ENCODE measurements around the gene FCRL2.

Gene FCRL2

GRCh38 chr1:157803851-157804250 is 26.9 kb upstream of the FCRL2 start:
- TF ChIP-seq CTCF (IDR thresholded peaks at IDR 0.05; ENCODE audit: borderline replicate concordance, control extremely low read depth, extremely low read depth, insufficient read depth, missing control alignments) = no peak
- in situ Hi-C loops (cut with MboI; ENCODE audit: low sequenced_read_pairs, unreplicated experiment) = no loop called here
- DNase-seq (ENCODE audit: low spot score) = no peak

DNA sequence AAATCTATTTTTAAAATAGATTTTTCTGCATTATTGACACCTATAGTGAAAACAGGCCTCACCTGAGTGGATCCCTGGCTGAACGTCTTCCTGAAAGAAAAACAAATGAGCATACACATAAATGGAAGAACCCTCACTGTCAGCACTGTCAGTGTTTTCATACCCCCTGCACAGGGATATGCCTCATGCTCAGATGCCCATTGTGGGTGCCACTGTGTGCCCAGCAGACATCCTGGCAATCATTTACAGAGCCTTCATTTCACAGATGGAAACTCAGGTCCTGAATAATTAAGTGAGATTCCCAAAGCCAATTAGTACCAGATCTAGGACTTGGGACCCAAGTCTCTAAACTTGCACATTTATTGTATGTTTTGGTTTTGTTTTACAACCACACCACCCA is 23.1 kb upstream of the FCRL2 start:
- DNase-seq (ENCODE audit: low spot score) = no peak
- in situ Hi-C loops (cut with MboI; ENCODE audit: low sequenced_read_pairs, unreplicated experiment) = no loop called here
- TF ChIP-seq CTCF (IDR thresholded peaks at IDR 0.05; ENCODE audit: borderline replicate concordance, control extremely low read depth, extremely low read depth, insufficient read depth, missing control alignments) = no peak

GRCh38 chr1:157798211-157798610 is 21.3 kb upstream of the FCRL2 start:
- no peak for DNase-seq (ENCODE audit: low spot score)
- in situ Hi-C loops (cut with MboI; ENCODE audit: low sequenced_read_pairs, unreplicated experiment) = no loop called here
- TF ChIP-seq CTCF (IDR thresholded peaks at IDR 0.05; ENCODE audit: borderline replicate concordance, control extremely low read depth, extremely low read depth, insufficient read depth, missing control alignments) = no peak

- TF ChIP-seq CTCF (IDR thresholded peaks at IDR 0.05; ENCODE audit: borderline replicate concordance, control extremely low read depth, extremely low read depth, insufficient read depth, missing control alignments) = no peak
- DNase-seq (ENCODE audit: low spot score) = no peak
- in situ Hi-C loops (cut with MboI; ENCODE audit: low sequenced_read_pairs, unreplicated experiment) = no loop called here
These were observed 8.3 kb upstream of the FCRL2 start for GRCh38 chr1:157785248-157785647.

GRCh38 chr1:157784801-157785200 is 7.9 kb upstream of the FCRL2 start:
- TF ChIP-seq CTCF (IDR thresholded peaks at IDR 0.05; ENCODE audit: borderline replicate concordance, control extremely low read depth, extremely low read depth, insufficient read depth, missing control alignments) = no peak
- in situ Hi-C loops (cut with MboI; ENCODE audit: low sequenced_read_pairs, unreplicated experiment) = no loop called here
- DNase-seq (ENCODE audit: low spot score) = no peak

- in situ Hi-C loops (cut with MboI; ENCODE audit: low sequenced_read_pairs, unreplicated experiment) = no loop called here
- no peak for TF ChIP-seq CTCF (IDR thresholded peaks at IDR 0.05; ENCODE audit: borderline replicate concordance, control extremely low read depth, extremely low read depth, insufficient read depth, missing control alignments)
- DNase-seq (ENCODE audit: low spot score) = no peak
These were observed 6.0 kb upstream of the FCRL2 start for GRCh38 chr1:157782931-157783330.

DNA sequence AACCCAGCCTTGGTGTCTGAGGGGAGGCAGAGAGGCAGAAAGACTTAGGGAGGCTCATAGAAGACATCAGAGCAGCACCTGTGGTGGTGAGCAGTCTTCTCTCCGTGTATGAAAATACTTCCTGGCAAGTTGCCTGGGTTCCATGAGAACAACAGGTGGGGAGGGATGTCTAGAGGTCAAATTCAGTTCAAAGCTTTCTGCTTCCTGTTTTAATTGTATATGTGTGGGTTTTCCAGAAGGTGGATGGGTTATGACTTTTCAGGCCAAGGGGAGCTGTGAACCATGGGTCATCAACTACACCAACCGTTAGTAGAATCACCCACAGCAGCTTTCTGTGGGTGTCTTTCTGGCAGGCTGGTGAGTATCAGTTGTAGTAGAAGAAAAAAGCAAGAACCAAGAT is 4.1 kb upstream of the FCRL2 start:
- no peak for TF ChIP-seq CTCF (IDR thresholded peaks at IDR 0.05; ENCODE audit: borderline replicate concordance, control extremely low read depth, extremely low read depth, insufficient read depth, missing control alignments)
- DNase-seq (ENCODE audit: low spot score) = no peak
- in situ Hi-C loops (cut with MboI; ENCODE audit: low sequenced_read_pairs, unreplicated experiment) = no loop called here

Data from GM13976 (cell line).